NB4 (cell line): ENCODE measurements around the gene PKNOX2.

Experiments used
- CTCF ChIP-seq: IDR thresholded peaks from one replicate; pipeline ENCODE4 v1.5.1; 2012; ENCODE audit warnings: low read depth, low read length
- MAX ChIP-seq: IDR thresholded peaks from 2 replicates; pipeline ENCODE4 v1.6.1; 2011; ENCODE audit warnings: low read depth, low read length
- MYC ChIP-seq: IDR thresholded peaks from 2 replicates; pipeline ENCODE4 v1.6.1; 2011; ENCODE audit warnings: low read depth, low read length
- POLR2A ChIP-seq: IDR thresholded peaks from 2 replicates; pipeline ENCODE4 v1.6.1; 2011; ENCODE audit warnings: mild to moderate bottlenecking; ENCODE audit not compliant: insufficient read length; ENCODE audit errors: extremely low read depth

- TF ChIP-seq CTCF, result no peak
- TF ChIP-seq POLR2A, result no peak
- no peak for TF ChIP-seq MYC
- no peak for TF ChIP-seq MAX
Observed at GRCh38 chr11:125306476-125306875, 141.9 kb downstream of the PKNOX2 start.
